ENCODE data around the gene CDC42BPG.

DNA sequence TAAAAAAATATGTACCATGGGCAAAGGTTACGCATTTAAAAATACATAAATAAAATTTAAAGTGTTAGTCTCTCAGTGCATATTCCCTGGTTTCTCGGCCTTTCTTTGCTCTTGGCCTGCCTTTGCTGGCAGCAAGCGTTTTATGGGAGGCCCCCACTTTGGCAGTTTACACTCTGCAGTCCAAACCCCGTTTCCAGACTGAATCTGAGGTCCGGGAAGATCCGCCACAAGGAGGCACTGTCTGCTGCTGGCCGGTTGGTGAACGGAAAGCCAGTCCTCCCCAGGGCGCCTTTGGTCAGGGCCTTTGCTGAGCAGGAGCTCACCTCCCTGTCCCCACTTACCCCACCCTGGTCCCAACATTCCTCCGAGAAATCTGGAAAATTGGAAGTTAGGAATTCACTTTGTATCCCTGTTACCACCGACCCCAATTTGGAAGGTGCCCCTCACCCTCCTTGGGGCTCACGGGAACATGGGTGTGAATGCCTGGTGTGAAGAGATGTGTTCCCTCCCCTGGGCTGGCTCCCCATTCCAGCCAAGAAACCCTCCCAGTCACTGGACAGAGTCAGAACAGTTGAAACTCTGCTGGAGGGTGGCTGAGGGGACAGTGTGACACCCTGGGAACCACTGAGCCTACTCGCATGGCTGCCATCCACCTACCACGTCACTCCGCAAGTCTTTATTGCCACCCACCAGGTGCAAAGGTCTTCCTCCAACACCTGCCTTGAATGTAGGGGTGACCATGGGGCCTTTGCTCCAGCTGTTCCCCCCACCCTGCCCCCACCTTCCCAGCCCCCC, 56.7 kb downstream of the CDC42BPG start:
- no peak for TF ChIP-seq NR3C1 (CRISPR knock-in tag; conservative IDR thresholded peaks at IDR 0.05; ENCODE audit: low read depth)
- TF ChIP-seq ZNF671 (CRISPR knock-in tag; IDR thresholded peaks at IDR 0.05) = no peak
- TF ChIP-seq, protein P1, sequence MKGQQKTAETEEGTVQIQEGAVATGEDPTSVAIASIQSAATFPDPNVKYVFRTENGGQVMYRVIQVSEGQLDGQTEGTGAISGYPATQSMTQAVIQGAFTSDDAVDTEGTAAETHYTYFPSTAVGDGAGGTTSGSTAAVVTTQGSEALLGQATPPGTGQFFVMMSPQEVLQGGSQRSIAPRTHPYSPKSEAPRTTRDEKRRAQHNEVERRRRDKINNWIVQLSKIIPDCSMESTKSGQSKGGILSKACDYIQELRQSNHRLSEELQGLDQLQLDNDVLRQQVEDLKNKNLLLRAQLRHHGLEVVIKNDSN (CRISPR knock-in tag; IDR thresholded peaks at IDR 0.05) = no peak
